ENCODE measurements around the gene PNPLA3.

Gene PNPLA3

DNA sequence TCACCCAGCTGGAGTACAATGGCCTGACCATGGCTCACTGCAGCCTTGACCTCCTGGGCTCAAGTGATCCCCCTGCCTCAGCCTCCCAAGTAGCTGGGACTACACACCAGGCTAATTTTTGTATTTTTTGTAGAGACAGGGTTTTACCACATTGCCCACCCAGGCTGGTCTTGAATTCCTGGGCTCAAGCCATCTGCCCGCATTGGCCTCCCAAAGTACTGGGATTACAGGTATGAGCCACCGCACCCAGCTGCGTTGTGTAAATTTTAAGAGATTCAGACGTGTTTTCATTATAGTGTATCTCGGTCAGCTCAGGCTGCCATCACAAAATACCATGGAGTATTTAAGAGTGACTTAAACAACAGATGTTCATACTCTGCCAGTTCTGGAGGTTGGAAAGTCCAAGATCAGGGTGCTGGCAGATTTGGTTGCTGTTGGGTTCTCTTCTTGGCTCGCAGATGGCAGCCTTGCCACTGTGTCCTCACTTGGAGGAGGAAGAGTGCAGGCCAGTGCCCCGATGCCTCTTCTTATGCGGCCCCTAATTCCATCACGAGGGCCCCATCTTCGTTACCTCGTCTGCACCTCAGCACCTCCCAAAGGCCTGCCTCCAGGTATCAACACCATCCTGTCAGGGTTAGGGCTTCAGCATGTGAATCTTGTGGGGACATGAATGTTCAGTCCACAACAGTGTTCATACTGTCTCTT, 67.9 kb downstream of the PNPLA3 start:
- DNase-seq (ENCODE audit: extremely low read depth in 1 of 2, low read depth in 1 of 2), result no peak

DNA sequence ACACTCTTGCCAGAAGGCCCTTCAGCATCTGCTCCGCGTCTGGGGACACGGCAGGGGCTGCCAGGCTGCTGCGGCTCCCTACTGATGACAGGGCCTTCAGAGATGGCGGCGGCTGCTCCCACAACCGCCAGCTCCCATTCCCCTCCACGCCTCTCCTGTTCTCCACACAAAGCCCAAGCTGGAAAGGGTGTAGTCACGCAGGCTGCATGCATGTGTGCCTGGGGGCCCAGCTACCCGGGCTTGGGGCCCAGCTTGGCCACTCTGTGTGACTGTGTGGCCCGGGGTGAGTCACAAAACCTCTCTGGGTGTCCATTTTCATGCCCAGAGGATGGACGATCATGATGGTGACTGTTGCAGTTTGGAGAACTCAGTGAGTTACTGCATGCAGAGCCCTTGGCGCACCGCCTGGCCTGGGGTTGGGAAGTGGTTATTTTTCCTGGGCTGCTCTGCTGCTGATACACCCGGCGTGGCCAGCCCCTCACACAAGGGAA, 68.8 kb downstream of the PNPLA3 start:
- no peak for DNase-seq (ENCODE audit: extremely low read depth in 1 of 2, low read depth in 1 of 2)

DNA sequence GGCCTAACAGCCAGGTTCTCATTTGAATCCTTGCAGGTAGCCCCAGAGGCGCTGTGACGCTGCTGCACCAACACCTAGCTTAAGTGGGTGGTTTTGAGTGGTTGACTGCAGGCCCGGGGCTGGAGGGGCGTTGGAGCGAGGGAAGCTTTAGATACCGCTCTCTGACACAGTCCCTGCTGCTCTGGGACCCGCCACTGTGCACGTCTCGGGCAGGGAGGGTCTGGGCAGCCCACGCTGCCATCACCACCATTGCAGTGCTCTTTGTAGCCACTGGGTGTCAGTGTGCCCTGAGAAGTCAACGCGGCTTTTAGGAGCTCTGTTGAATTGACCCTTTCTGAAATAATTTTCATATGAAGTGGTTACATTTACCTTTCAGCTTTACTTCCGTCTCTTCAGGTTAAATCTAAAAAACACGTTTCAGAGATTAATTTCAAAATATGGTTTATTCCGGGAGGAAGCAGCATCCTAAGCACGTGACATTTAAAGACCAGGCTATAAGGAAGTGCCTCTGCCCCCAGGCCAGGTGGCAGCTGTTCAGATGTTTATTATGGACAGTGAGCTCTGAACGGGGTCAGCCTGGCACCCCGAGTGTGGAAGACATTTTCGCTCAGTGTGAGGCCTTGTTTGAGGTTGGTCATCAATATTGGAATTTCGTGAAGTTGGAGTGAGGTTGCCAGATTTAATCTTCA, 69.6 kb downstream of the PNPLA3 start:
- peak; percentile 14 to 26 for DNase-seq (ENCODE audit: extremely low read depth in 1 of 2, low read depth in 1 of 2)

DNA sequence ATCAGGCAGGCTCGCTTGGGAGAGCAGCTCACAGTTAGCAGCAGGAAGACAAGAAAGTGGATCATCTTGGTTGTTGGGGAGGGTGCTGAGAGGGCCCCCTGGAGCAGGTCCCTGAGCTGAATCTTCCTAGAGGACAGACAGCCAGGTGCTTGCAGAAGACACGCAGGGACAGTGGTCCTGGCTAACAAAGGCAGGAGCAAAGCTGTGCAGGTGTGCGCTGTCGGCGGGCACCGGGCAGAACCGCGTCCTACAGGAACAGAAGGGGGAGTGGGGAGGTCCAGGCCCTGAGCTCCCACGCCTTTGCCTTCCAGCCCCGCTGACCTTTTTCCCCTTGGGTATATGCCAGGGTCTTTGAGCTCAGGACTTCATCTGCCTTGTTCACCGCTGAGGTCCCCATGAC, 70.4 kb downstream of the PNPLA3 start:
- DNase-seq (ENCODE audit: extremely low read depth in 1 of 2, low read depth in 1 of 2), result no peak

DNA sequence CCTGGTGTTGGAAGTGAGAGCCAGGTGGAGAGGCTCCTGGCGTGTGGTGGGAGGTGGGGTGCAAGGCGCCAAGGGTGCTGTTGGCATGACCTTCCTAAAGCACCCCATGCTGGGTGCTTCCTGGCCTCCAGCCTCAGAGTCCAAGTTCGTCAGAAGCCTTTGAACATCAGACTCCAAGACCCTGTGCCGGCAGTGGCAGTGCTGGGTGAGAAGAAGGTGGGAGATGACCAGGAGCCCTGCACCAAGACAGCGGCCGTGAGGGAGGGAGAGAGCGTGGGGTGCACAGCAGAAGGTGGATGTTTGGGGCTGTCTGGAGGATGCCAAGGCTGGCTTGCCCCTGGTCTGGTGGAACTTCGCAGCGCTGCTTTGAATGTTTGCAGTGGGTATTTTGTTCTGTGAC, 70.8 kb downstream of the PNPLA3 start:
- no peak for DNase-seq (ENCODE audit: extremely low read depth in 1 of 2, low read depth in 1 of 2)

DNA sequence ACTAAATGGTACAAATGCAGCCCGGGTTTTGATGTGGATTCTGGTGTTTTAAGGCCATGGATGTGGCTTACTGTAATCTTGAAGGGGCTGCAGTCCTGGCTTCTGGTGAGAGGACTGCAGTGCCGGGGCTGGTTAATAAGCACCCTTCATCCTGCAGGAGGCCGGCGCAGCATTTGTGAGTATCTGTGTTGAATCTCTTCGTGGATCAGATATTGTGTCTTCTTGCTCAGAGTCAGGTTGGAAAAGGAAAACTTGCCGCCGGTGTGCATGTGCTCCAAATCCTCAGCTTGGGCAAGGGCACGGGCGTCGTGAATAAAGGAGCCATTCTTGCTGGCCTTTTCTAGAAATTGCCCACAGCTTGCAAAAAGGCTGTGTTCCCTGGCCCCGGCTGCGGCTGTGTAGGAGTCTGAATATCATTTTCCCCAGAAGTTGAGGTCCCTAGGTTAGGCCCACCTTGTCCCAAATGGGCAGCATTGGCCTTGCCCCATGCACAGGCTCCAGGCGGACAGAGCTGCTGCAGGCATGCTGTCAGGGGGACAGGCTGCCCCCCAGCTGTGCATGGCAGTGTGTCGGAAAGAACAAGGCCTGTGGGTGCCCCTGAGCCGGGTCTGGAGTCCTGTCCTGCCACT, 71.6 kb downstream of the PNPLA3 start:
- DNase-seq (ENCODE audit: extremely low read depth in 1 of 2, low read depth in 1 of 2), result no peak

DNA sequence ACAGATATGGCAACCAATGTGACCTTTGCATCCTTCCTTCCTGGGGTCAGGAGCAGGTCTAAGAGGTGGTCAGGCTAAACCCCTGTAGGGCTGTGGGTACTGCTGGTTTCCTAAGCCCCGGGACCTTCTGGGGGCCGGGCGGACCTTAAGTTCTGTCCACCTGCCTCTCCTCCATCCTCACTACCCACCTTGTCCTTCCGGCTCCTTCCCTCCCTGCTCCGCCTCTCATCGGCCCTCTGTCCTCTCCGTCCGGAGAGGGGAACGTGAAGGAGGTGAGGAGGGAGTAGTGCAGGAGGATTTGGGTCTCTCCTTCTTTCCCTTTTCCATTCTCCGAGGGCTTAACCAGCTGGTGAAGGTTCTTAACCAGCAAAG, 72.2 kb downstream of the PNPLA3 start:
- no peak for DNase-seq (ENCODE audit: extremely low read depth in 1 of 2, low read depth in 1 of 2)

DNA sequence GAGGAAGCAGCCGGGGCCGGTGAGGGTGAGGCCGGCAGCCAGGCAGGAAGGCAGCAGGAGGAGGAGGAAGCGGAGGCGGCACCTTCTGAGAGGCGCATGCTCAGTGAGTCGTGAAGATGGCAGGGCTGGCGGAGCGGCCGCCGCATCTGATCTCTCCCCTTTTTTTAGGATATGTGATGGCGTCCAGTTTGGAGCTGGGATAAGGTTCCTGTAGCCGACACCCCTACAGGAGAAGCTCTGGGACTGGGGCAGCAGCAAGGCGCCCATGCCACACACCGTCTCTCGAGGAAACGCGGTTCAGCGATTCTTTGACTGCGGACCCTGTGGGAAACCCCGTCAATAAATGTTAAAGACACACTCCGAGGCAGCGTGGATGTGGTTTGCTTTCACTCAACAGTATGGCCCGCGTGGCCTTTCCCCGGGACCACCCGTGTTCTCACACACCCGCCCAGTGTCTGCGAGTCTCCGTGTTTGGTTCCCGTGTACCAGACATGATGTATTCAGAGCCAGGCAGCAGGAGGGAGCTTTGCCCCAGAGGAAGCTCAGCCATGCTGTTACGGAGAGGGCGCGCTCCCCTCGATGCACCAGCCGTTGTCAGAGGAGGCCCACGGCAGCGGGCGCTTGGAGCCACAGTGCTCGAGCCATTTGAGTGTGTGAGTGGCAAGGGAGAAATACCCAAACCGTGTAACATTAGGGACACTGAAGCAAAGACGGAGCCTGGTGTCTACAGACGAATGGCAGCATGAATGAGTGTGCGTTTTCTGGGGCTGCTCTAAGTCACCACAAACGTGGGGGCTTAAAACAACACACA, 72.8 kb downstream of the PNPLA3 start:
- DNase-seq (ENCODE audit: extremely low read depth in 1 of 2, low read depth in 1 of 2), result peak; percentile 40 to 55

DNA sequence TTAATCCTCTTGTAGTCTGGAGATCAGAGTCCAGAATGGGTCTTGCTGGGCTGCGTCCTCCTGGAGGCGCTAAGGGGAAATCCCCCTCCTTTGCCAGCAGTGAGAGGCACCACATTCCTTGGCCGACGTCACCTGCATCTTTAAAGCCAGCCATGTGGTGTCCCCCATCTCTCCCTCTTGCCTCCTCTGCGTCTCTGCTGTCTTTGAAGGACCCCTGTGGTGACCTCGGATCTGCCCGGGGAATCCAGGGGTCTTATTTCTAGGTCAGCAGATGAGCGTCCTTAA, 73.3 kb downstream of the PNPLA3 start:
- DNase-seq (ENCODE audit: extremely low read depth in 1 of 2, low read depth in 1 of 2), result no peak
